ENCODE measurements around the gene BCL7B. TPM values are rescaled to one million over a fixed set of nuclear protein-coding genes. Genes with fewer than 3 reads are reported as not detected.

BCL7B gene
- total RNA-seq = 10 to 100 TPM; 17.6 to 35.8 (median 32.1) TPM

DNA sequence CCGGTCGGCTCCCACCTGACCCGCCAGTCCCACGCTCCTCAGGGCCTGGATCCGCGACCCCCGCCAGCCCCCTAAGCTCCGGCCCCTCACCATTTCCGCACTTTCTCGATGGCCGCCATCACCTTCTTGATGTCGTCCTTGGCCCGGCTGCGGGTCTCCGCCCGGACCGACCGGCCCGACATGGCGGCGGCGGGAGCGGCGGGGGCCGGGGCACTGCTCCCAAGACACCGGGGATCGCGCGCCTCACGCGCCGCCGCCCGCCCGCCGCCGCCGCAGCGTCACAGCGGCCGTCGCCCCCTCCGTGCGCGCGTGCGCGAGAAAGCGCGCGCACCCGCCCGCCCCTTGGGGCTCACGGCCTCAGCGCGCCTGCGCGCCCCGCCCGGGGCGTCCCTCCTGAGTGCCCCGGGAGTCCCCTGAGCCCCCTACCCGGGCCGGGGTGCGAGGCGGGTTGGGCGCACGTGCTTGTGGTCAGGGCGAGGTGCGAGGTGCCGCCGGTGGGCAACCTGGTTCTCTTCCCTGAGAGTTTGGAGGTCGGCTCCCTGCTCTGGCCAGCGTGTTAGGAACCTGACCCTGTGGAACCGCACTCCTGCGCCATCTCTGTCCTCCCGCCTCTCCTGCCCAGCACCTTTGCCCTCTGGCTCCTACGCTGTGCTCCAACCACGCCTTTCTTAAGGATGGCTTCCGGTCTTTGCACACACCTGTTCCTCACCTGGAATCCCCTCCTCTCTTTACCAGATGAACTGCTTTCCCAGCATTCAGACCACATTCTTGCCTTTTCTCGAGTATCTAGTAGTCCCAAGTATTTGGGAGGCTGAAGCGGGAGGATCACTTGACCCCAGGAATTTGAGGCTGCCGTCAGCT lies at the start of gene BCL7B:
BCL7B (minus strand) TSS at position 294 of the 861 bp plus-strand sequence; CDS start at position 182, 112 bp downstream.
- 48 to 77% (median 63%) methylated on average over 2 to 8 of the region's 83 CpGs; no CpG with 5 or more reads in 4 of the 10 experiments for WGBS, 10 experiments
- in situ Hi-C loops (cut with MboI; ENCODE audit: low pct_unique_long_range_greater_than_20kb in 2 of 9, low sequenced_read_pairs in 9 of 9, unreplicated experiment in 9 of 9) = no loop called here
- Histone ChIP-seq H3K4me3 (peak within 1 kb of the TSS; percentile 86 to 96 (median 94)), H3K4me1 (replicated peaks in 1 of 2) (peaks cover 13 to 15% of the 10 kb centered on the region in 2 donors), H3K27ac (peak within 1 kb of the TSS; percentile 99 to 100)
- peak; percentile 49 to 65 (median 54) for ATAC-seq (replicated peaks in 6 of 8)

DNA sequence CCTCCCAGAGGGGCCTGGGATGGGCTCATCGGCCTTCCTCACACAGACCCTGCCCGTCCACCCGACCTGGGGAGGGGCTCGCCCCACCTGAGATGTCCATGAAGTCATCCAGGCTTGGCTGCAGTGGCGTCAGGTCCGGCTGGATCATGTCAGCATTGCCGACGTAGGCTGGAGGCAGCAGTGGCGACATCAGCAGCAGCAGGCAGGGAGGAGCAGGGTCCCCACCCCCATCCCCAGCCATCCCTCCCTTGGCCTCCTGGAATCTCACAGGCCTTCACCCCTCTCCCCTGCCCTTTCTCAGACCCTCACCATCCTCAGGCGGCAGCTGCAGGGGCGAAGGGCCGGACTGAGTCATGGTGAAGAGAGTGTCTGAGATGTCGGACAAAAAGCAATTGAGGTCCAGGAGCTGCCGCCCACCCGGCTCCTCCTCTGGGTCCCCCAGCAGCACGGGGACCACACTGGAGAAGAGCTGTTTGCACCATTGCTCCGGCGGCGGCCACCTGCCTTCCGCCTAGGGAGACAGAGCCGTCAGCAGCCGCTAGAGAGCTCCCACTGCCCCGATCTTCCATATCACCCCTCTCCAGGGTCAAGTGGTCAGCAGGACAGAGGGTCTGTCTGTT lies 48.2 kb upstream of the BCL7B start:
- ATAC-seq (replicated peaks in 6 of 8) = no peak
- in situ Hi-C loops (cut with MboI; ENCODE audit: low pct_unique_long_range_greater_than_20kb in 2 of 9, low sequenced_read_pairs in 9 of 9, unreplicated experiment in 9 of 9) = loop anchor here in 7 of 9 experiments (10.0 to 25.0 kb wide), 5 partner anchors 69 to 257 kb away; partner anchors contain the start of genes TMEM270 (in 2 of the 7) and ABHD11 (in 1 of the 7)
- H3K4me3 ChIP-seq = no peak overlapping the region
- H3K4me1 ChIP-seq (replicated peaks in 1 of 2) = no peaks in the 10 kb centered on the region
- 20 to 87% (median 60%) methylated on average over 1 to 6 of the region's 23 CpGs; no CpG with 5 or more reads in 5 of the 10 experiments for WGBS, 10 experiments
- H3K27ac ChIP-seq = no peak overlapping the region

DNA sequence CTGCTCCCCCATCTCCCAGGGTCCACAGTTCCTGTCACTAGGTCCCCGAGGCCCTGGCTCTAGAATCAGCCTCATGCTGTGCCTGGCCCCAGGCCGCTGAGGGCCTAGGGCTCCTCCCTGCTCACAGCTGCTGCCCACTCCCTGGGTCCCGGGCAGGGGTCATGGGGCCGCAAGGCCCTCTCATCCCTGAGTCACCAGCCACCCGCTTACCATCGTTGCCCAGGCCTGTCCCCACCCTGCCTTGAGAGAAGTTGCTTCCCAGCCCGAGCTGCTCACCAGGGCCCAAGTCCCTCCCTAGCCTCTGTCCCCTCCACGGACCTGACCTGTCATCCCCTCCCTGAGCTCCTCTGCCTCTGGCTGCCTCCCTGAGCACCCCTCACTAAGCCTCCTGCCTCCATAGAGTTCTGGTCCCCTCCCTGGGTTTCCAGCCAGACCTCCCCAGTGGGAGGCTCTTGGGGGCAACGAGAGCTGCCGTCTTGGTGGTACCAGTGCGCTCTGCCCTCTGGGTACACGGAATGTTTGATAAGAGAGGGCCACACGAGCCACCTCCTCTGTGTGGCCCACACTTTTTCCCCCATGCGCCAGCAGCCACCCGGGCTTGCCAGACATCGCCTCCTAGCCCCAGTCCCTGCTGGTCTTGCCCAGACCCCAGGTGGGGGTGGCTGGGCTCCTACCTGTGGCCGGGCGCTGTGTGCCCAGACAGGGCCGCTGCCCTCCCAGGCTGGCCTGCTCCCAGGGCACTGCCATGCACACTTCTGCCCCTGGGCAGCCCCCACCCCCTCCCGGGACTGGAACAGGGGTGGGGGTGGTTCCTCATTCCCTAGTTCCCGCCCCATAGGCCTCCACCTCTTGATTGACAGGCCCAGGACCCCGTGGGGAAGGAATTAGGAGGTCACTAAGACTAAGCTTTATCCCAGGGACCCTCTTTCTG lies 45.5 kb upstream of the BCL7B start:
- in situ Hi-C loops (cut with MboI; ENCODE audit: low pct_unique_long_range_greater_than_20kb in 2 of 9, low sequenced_read_pairs in 9 of 9, unreplicated experiment in 9 of 9) = loop anchor here in 7 of 9 experiments (10.0 to 25.0 kb wide), 5 partner anchors 72 to 259 kb away; partner anchors contain the start of genes TMEM270 (in 2 of the 7) and ABHD11 (in 1 of the 7)
- Histone ChIP-seq H3K27ac (no peak overlapping the region), H3K4me3 (no peak overlapping the region), H3K4me1 (replicated peaks in 1 of 2) (no peaks in the 10 kb centered on the region)
- ATAC-seq (replicated peaks in 6 of 8) = peak in 3 of 8 experiments; percentile 7 to 56 (median 46)
- 40 to 60% (median 50%) methylated on average over 1 to 2 of the region's 22 CpGs; no CpG with 5 or more reads in 7 of the 10 experiments for whole genome bisulfite sequencing, 10 experiments

DNA sequence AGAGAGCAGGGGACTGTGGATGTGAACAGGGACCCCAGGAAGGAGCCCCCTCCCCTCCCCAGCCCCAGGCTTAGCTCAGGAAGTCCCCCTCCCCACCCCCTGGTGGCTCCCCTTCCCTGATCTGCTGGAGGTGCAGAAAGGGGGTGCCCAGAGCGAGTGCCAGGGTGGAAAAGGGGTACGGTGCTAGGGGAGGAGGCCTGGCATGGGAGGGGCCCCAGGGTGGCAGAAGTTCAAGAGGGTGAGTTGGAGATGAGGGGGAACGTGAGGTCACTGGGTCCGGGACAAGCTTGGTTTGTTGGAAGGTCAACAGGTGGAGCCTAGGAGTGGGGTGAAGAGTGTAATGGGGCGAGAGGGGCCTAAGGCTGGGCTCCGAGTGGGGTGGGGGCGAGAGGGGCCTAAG lies 42.4 kb upstream of the BCL7B start:
- Histone ChIP-seq H3K4me3 (no peak overlapping the region), H3K4me1 (replicated peaks in 1 of 2) (no peaks in the 10 kb centered on the region), H3K27ac (no peak overlapping the region)
- no peak for ATAC-seq (replicated peaks in 6 of 8)
- WGBS, 10 experiments = no CpG with 5 or more reads among the region's 7 CpGs
- in situ Hi-C loops (cut with MboI; ENCODE audit: low pct_unique_long_range_greater_than_20kb in 2 of 9, low sequenced_read_pairs in 9 of 9, unreplicated experiment in 9 of 9) = loop anchor here in 7 of 9 experiments (10.0 to 25.0 kb wide), 5 partner anchors 75 to 262 kb away; partner anchors contain the start of genes TMEM270 (in 2 of the 7) and ABHD11 (in 1 of the 7)

DNA sequence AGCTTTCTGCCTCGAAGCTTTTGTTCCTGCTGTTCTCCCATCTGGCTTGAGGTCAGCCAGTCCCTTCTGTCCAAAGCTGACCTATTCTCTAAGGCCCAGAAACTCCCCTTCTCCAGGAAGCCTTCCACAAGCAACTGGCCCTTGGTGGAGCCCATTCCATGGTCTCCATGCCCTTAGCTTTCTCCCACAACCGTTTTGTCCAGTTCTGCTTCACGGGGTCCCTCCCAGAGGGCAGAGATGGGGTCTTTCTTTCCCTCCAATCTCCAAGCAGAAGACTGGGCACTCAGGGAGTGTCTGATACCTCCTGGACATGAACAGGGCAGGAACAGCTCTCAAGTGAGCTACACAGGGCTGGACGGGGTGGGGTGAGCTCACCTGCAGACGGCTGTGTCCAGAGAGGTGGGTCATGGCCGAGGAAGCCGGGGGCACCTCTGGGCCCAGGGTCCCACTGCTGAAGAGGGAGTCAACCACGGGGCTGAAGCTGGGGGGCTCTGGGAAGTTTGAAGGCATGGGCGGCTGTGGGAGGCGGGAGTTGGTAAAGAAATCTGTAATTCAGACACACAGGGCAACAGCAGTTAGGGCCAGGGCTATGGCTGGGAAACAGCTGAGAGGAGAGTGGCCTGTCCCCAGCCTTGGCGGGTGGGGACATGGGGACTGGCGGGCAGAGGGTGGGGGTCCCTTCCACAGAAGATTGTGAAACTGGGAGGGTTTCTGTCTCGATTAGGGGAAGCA lies 41.8 kb upstream of the BCL7B start:
- ATAC-seq (replicated peaks in 6 of 8) = no peak
- in situ Hi-C loops (cut with MboI; ENCODE audit: low pct_unique_long_range_greater_than_20kb in 2 of 9, low sequenced_read_pairs in 9 of 9, unreplicated experiment in 9 of 9) = no loop called here
- no peak overlapping the region for H3K27ac ChIP-seq
- 20 to 80% (median 61%) methylated on average over 1 to 3 of the region's 13 CpGs; no CpG with 5 or more reads in 3 of the 10 experiments for WGBS, 10 experiments
- no peaks in the 10 kb centered on the region for H3K4me1 ChIP-seq (replicated peaks in 1 of 2)
- no peak overlapping the region for H3K4me3 ChIP-seq

DNA sequence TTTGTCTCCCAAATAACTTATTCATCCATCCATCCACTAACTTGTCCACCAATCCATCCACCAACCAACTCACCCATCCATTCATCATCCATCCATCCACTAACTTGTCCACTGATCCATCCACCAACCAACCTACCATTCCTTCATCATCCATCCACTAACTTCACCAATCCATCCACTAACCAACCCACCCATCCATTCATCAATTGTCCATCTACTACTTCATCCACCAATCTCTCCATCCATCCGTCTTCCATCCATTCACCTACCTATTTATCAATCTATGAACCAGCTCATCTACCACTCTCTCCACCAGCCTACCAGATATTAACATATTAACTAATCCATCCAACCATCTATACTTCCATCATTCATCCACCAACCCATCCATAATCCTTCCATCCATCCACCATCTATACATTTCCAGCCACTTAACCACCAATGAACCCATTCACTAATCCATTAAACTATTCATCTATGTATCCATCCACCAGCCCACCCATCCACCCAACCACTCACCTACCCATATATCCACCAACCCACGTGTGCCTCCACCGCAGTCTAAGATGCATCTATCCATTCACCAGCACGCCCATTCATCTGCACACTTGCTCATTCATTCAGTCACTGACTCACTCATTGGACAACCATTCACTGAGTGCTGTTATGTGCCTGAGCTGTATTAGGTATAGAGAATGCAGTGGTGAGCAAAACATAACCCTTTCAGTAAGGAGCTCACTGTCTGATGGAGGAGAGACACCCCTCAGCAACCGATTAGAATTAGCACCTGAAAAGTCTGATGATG lies 40.7 kb upstream of the BCL7B start:
- H3K4me1 ChIP-seq (replicated peaks in 1 of 2) = no peaks in the 10 kb centered on the region
- 20 to 92% (median 75%) methylated on average over 1 to 5 of the region's 5 CpGs; no CpG with 5 or more reads in 1 of the 10 experiments for WGBS, 10 experiments
- in situ Hi-C loops (cut with MboI; ENCODE audit: low pct_unique_long_range_greater_than_20kb in 2 of 9, low sequenced_read_pairs in 9 of 9, unreplicated experiment in 9 of 9) = no loop called here
- peak in 2 of 8 experiments; percentile 49 to 71 for ATAC-seq (replicated peaks in 6 of 8)
- H3K4me3 ChIP-seq = no peak overlapping the region
- H3K27ac ChIP-seq = no peak overlapping the region

- in situ Hi-C loops (cut with MboI; ENCODE audit: low pct_unique_long_range_greater_than_20kb in 2 of 9, low sequenced_read_pairs in 9 of 9, unreplicated experiment in 9 of 9) = no loop called here
- ATAC-seq (replicated peaks in 6 of 8) = peak in 3 of 8 experiments; percentile 11 to 14 (median 11)
These were observed 38.9 kb upstream of the BCL7B start for GRCh38 chr7:73596191-73597065.

GRCh38 chr7:73595358-73595757 lies 37.9 kb upstream of the BCL7B start:
- Histone ChIP-seq H3K4me3 (no peak overlapping the region), H3K4me1 (replicated peaks in 1 of 2) (no peaks in the 10 kb centered on the region), H3K27ac (no peak overlapping the region)
- 73% methylated on average over 2 of the region's 9 CpGs; no CpG with 5 or more reads in 9 of the 10 experiments for WGBS, 10 experiments
- no peak for ATAC-seq (replicated peaks in 6 of 8)
- in situ Hi-C loops (cut with MboI; ENCODE audit: low pct_unique_long_range_greater_than_20kb in 2 of 9, low sequenced_read_pairs in 9 of 9, unreplicated experiment in 9 of 9) = no loop called here

More at GRCh38 chr7:73596191-73597065, 38.9 kb upstream of the BCL7B start:
- no peaks in the 10 kb centered on the region for H3K4me1 ChIP-seq (replicated peaks in 1 of 2)
- H3K27ac ChIP-seq = no peak overlapping the region
- H3K4me3 ChIP-seq = no peak overlapping the region
- WGBS, 10 experiments = no CpG with 5 or more reads among the region's 37 CpGs

GRCh38 chr7:73593207-73594045 lies 35.9 kb upstream of the BCL7B start:
- 20 to 80% (median 51%) methylated on average over 1 to 6 of the region's 14 CpGs; no CpG with 5 or more reads in 3 of the 10 experiments for WGBS, 10 experiments
- H3K4me3 ChIP-seq = no peak overlapping the region
- peak in 2 of 8 experiments; percentile 8 to 13 for ATAC-seq (replicated peaks in 6 of 8)
- H3K4me1 ChIP-seq (replicated peaks in 1 of 2) = no peaks in the 10 kb centered on the region
- no peak overlapping the region for H3K27ac ChIP-seq
- in situ Hi-C loops (cut with MboI; ENCODE audit: low pct_unique_long_range_greater_than_20kb in 2 of 9, low sequenced_read_pairs in 9 of 9, unreplicated experiment in 9 of 9) = no loop called here

DNA sequence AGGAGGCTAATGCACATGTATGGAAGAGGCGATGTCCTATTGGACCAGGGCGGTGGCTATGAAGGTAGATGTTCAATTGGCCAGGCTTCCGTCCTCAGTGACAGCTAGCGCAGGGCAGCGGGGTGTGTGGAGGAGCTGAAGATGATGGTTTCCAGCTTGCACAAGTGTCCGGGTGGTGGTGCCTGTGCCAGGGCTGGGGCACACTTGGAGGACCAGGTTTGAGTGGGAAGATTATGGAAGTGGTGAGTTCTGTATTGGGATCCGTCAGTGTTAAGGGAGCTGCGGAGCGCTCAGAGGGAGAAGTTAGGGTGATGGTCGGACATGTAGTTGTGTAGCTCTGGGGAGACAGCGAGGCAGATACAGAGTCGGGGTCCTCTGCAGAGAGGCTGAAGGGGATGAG lies 29.4 kb upstream of the BCL7B start:
- 78 to 100% (median 85%) methylated on average over 1 to 12 of the region's 12 CpGs; no CpG with 5 or more reads in 1 of the 10 experiments for WGBS, 10 experiments
- Histone ChIP-seq H3K4me3 (no peak overlapping the region), H3K27ac (peak overlapping the region in 1 of 2 donors; percentile 59), H3K4me1 (replicated peaks in 1 of 2) (peaks cover 0 to 6% of the 10 kb centered on the region in 2 donors)
- in situ Hi-C loops (cut with MboI; ENCODE audit: low pct_unique_long_range_greater_than_20kb in 2 of 9, low sequenced_read_pairs in 9 of 9, unreplicated experiment in 9 of 9) = no loop called here
- no peak for ATAC-seq (replicated peaks in 6 of 8)

All from motor neuron (in vitro differentiated cells).